A673 (cell line): ENCODE results near the gene LYPD8.

Experiments used
- CTCF ChIP-seq: fragments of 300-800, 200-600 bp; sonication (generic); conservative IDR thresholded peaks from 2 replicates; pipeline ENCODE4 v1.5.1; 2017; ENCODE audit warnings: low read depth, mild to moderate bottlenecking, antibody characterized with exemption, low read length, moderate library complexity, mixed read lengths
- EZH2 ChIP-seq: fragments of 200-600 bp; sonication (generic); IDR thresholded peaks from 2 replicates; pipeline ENCODE4 v1.6.1; 2017; ENCODE audit warnings: borderline replicate concordance, low read depth, mild to moderate bottlenecking, mixed read lengths, antibody characterized with exemption, low read length; ENCODE audit not compliant: poor library complexity, severe bottlenecking

GRCh38 chr1:248788327-248788726, 32.8 kb upstream of the LYPD8 start:
- TF ChIP-seq CTCF (no peak), EZH2 (no peak)
